Colonic mucosa (tissue), 4 donors: Measurements from ENCODE around the gene PLXND1. TPM values are rescaled to one million over a fixed set of nuclear protein-coding genes. Genes with fewer than 3 reads are reported as not detected.

Source experiments
- DNase-seq: peaks from one replicate; pipeline ENCODE4 v3.0.0-alpha.2; 2020
- H3K27ac ChIP-seq: fragments of 200-600 bp; one replicate; pipeline ENCODE4 v1.8.0; 2021
- H3K27me3 ChIP-seq: fragments of 200-600 bp; one replicate; pipeline ENCODE4 v1.8.0; 2021
- H3K36me3 ChIP-seq: fragments of 200-600 bp; one replicate; pipeline ENCODE4 v1.8.0; 2021
- H3K4me1 ChIP-seq: fragments of 200-600 bp; one replicate; pipeline ENCODE4 v1.8.0; 2021; ENCODE audit warnings: mild to moderate bottlenecking
- H3K4me3 ChIP-seq: fragments of 200-600 bp; one replicate; pipeline ENCODE4 v1.8.0; 2021
- H3K9ac ChIP-seq, 2 donors: one replicate each; pipeline ENCODE4 v1.7.0; 2013; ENCODE audit warnings: control low read depth in 2 of 2, low read depth in 2 of 2, low read length in 2 of 2
- H3K9me3 ChIP-seq: fragments of 200-600 bp; one replicate; pipeline ENCODE4 v1.8.0; 2021
- CTCF ChIP-seq: fragments of 200-600 bp; IDR thresholded peaks from one replicate; pipeline ENCODE4 v1.8.0; 2022; ENCODE audit warnings: antibody characterized with exemption, mild to moderate bottlenecking
- intact Hi-C: fragments of 100-400 bp; cut with DNase I; formaldehyde crosslinking; loops from one replicate; pipeline ENCODE4 v1.14.1; 2022
- total RNA-seq, 2 donors: library from RNA; stranded (reverse); fragmentation: NEBNext Ultra II Directional in 1 of 2; extraction: Animal tissue kit (Norgen Biotek cat#: 25700) in 1 of 2; gene quantifications; one replicate each; pipeline ENCODE4 v1.2.1, GENCODE V29; 2021
- donor health status: healthy.
- donor health status: DM: no; HTN: no; CAD: no.
- donor health status: DM: no; HTN: no; CAD: no.

The PLXND1 gene
- total RNA-seq, 2 donors from 2014 or later: 25.6 to 26.7 TPM

- no peaks in the 10 kb centered on the region for H3K9me3 ChIP-seq
- H3K4me1 ChIP-seq: no peaks in the 10 kb centered on the region
- DNase-seq: no peak
- no peak for TF ChIP-seq CTCF
- H3K27ac ChIP-seq: no peak overlapping the region
- no peaks in the 10 kb centered on the region for H3K36me3 ChIP-seq
- intact Hi-C loops: no loop called here
- H3K27me3 ChIP-seq: no peaks in the 10 kb centered on the region
- H3K9ac ChIP-seq: no peak overlapping the region
- H3K4me3 ChIP-seq: no peak overlapping the region
Measured at GRCh38 chr3:129565902-129566301, 40.6 kb downstream of the PLXND1 start.

- H3K9ac ChIP-seq: no peak overlapping the region
- no peaks in the 10 kb centered on the region for H3K36me3 ChIP-seq
- no peak overlapping the region for H3K4me3 ChIP-seq
- DNase-seq: no peak
- H3K4me1 ChIP-seq: no peaks in the 10 kb centered on the region
- TF ChIP-seq CTCF: no peak
- intact Hi-C loops: no loop called here
- no peaks in the 10 kb centered on the region for H3K27me3 ChIP-seq
- no peak overlapping the region for H3K27ac ChIP-seq
- H3K9me3 ChIP-seq: no peaks in the 10 kb centered on the region
Measured at GRCh38 chr3:129564981-129565644, 41.4 kb downstream of the PLXND1 start.

GRCh38 chr3:129563850-129564535 lies 42.5 kb downstream of the PLXND1 start:
- TF ChIP-seq CTCF: no peak
- no peaks in the 10 kb centered on the region for H3K4me1 ChIP-seq
- intact Hi-C loops: no loop called here
- no peaks in the 10 kb centered on the region for H3K9me3 ChIP-seq
- no peak for DNase-seq
- no peak overlapping the region for H3K27ac ChIP-seq
- no peaks in the 10 kb centered on the region for H3K36me3 ChIP-seq
- H3K27me3 ChIP-seq: no peaks in the 10 kb centered on the region
- H3K9ac ChIP-seq: peak overlapping the region in 1 of 2 donors; percentile 2
- no peak overlapping the region for H3K4me3 ChIP-seq

- no peak overlapping the region for H3K27ac ChIP-seq
- DNase-seq: no peak
Measured at GRCh38 chr3:129563332-129563731, 43.1 kb downstream of the PLXND1 start.

GRCh38 chr3:129562803-129563202 lies 43.7 kb downstream of the PLXND1 start:
- intact Hi-C loops: no loop called here
- H3K4me1 ChIP-seq: no peaks in the 10 kb centered on the region
- no peak overlapping the region for H3K4me3 ChIP-seq
- H3K9ac ChIP-seq: no peak overlapping the region
- H3K27ac ChIP-seq: no peak overlapping the region
- no peaks in the 10 kb centered on the region for H3K36me3 ChIP-seq
- no peak for DNase-seq
- no peak for TF ChIP-seq CTCF
- H3K9me3 ChIP-seq: no peaks in the 10 kb centered on the region
- H3K27me3 ChIP-seq: no peaks in the 10 kb centered on the region

More at GRCh38 chr3:129563332-129563731, 43.1 kb downstream of the PLXND1 start:
- no peak overlapping the region for H3K9ac ChIP-seq
- no peaks in the 10 kb centered on the region for H3K4me1 ChIP-seq
- H3K4me3 ChIP-seq: no peak overlapping the region
- H3K27me3 ChIP-seq: no peaks in the 10 kb centered on the region
- TF ChIP-seq CTCF: no peak
- no peaks in the 10 kb centered on the region for H3K9me3 ChIP-seq
- H3K36me3 ChIP-seq: no peaks in the 10 kb centered on the region
- intact Hi-C loops: no loop called here
